ENCODE data around the gene FAT2.

Gene FAT2

DNA sequence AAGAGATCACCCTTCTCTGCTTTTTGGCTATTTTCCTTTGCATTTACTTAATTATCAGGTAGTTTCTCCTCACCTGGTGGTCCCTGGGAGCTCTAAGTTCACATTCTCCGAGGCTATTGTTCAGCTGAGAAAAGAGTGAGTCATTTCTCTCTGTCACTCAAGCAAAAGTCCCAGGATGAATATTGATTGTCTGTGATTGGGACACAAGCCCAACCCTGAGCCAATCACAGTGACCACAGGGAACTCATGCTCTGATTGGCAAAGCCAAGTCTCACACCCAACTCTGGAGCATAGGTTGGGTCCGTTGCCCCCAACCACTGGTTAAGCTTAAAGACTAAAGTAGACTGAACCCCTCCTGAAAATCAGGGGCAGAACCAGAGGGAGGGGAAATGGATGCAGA is 27.8 kb upstream of the FAT2 start:
- Histone ChIP-seq H3K4me1 (no peaks in the 10 kb centered on the region), H3K4me3 (no peak overlapping the region), H3K27me3 (peaks cover 0 to 10% of the 10 kb centered on the region in 2 donors), H3K27ac (no peak overlapping the region), H3K9me3 (no peaks in the 10 kb centered on the region), H3K36me3 (no peaks in the 10 kb centered on the region)
- no peak for DNase-seq
- TF ChIP-seq, protein P1, sequence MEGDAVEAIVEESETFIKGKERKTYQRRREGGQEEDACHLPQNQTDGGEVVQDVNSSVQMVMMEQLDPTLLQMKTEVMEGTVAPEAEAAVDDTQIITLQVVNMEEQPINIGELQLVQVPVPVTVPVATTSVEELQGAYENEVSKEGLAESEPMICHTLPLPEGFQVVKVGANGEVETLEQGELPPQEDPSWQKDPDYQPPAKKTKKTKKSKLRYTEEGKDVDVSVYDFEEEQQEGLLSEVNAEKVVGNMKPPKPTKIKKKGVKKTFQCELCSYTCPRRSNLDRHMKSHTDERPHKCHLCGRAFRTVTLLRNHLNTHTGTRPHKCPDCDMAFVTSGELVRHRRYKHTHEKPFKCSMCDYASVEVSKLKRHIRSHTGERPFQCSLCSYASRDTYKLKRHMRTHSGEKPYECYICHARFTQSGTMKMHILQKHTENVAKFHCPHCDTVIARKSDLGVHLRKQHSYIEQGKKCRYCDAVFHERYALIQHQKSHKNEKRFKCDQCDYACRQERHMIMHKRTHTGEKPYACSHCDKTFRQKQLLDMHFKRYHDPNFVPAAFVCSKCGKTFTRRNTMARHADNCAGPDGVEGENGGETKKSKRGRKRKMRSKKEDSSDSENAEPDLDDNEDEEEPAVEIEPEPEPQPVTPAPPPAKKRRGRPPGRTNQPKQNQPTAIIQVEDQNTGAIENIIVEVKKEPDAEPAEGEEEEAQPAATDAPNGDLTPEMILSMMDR (IDR thresholded peaks at IDR 0.05): no peak
- intact Hi-C loops (cut with DNase I; ENCODE audit: low total_unique reads): no loop called here

DNA sequence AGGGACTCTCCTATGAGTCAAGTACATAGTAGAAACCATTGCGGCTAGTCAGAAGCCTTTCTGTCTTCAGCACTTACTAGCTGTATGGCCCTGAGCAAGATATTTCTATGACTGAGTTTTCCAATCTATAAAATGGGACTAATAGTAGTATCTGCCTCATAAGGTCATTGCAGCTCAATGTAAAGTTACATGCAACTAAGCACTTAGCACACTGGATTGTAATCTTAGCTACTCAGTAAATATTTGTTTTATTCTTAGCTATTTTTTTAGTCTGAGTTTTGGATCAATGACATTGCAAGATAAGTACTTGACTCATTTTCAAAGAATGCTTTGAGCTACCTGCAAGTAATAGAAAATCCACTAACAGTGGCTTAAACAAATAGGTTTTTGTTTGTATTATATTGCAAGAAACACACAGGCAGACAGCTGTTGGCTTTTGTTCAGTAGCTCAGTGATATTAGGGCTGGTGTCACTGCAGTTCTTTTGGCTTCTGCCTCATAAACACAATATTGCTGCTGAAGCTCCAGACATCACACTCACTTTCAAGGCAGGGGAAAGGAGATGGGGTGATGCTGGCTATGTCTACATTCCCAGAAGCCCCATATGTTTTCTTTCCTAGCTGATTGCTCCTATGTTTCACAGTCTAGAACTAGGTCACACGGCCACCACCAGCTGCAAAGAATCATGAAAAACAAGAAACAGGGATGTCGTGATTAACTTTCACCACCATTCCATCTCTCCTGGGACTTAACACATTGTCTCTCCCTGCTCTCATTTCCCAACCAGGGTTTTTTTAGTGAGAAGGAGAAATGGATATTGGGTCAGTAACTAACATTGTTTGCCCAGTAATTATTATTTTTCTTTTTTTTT is 26.9 kb upstream of the FAT2 start:
- intact Hi-C loops (cut with DNase I; ENCODE audit: low total_unique reads): no loop called here
- H3K27me3 ChIP-seq: peaks cover 0 to 10% of the 10 kb centered on the region in 2 donors
- TF ChIP-seq, protein P1 (IDR thresholded peaks at IDR 0.05): no peak
- no peaks in the 10 kb centered on the region for H3K36me3 ChIP-seq
- DNase-seq: no peak
- no peaks in the 10 kb centered on the region for H3K4me1 ChIP-seq
- no peak overlapping the region for H3K4me3 ChIP-seq
- H3K27ac ChIP-seq: no peak overlapping the region
- H3K9me3 ChIP-seq: no peaks in the 10 kb centered on the region

DNA sequence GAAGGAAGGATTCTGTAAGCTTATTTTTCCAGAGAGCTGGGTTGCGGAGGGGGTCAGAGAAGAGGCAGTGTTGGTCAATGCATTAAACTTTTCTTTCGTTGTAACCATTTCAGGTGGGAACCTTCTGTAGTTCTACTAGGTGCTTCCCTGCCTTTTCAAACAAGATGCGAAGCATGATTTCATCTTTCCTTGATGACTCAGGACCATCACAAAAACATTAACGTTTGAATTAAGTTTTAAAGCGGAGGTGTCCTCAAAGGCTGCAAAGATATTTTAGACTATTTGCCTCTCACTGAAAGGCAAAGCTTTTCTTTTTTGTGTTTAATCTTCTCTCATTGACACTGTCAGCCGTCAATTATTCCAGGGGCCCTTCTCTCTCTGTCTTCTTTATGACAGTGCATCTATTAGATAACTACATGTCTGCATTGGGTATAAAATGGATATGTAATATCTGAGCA is 26.3 kb upstream of the FAT2 start:
- H3K4me1 ChIP-seq: no peaks in the 10 kb centered on the region
- H3K27me3 ChIP-seq: peaks cover 0 to 10% of the 10 kb centered on the region in 2 donors
- intact Hi-C loops (cut with DNase I; ENCODE audit: low total_unique reads): no loop called here
- H3K36me3 ChIP-seq: no peaks in the 10 kb centered on the region
- no peaks in the 10 kb centered on the region for H3K9me3 ChIP-seq
- H3K4me3 ChIP-seq: no peak overlapping the region
- no peak overlapping the region for H3K27ac ChIP-seq
- no peak for DNase-seq
- TF ChIP-seq, protein P1 (IDR thresholded peaks at IDR 0.05): no peak

DNA sequence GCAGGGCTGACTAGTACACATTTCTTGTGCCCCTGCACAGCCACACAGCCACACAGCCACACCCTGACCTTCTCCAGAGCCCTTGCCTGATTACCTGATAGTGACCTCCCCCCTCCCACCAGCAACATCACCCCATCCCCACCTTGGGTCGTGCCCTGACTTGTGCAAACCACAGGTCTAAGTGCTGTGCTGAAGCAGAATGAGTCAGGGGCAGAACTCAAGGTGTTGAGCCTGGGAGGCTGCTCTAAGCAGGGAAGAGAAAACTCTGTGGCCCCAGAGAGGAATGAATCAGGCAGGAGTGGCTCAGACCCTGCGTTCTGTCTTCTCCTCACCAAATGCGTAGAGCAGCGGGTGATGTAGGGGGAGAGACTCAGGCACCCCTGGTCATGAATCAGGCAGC is 24.3 kb upstream of the FAT2 start:
- Histone ChIP-seq H3K36me3 (no peaks in the 10 kb centered on the region), H3K4me1 (no peaks in the 10 kb centered on the region), H3K9me3 (no peaks in the 10 kb centered on the region), H3K27me3 (peaks cover 0 to 8% of the 10 kb centered on the region in 2 donors), H3K4me3 (no peak overlapping the region), H3K27ac (no peak overlapping the region)
- intact Hi-C loops (cut with DNase I; ENCODE audit: low total_unique reads): no loop called here
- TF ChIP-seq, protein P1 (IDR thresholded peaks at IDR 0.05): no peak
- no peak for DNase-seq

DNA sequence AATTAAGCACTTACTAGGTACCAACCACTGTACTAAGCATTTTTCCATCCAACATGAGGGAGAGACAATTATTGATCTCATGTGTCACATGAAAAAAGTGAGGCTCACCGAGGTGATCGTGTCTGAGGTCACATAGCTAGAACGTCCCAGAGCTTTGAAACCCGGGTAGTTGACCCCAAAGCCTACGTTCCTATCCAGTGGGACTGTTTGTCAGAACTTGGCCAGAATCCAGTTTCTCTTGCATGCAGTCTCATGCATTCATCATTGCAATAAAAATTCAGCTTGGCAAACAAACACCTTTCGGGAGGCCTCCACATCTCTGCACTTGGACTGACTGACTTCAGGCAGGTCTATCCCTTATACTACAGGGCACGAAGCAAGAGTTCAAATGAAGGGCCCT is 23.4 kb upstream of the FAT2 start:
- Histone ChIP-seq H3K9me3 (no peaks in the 10 kb centered on the region), H3K27ac (no peak overlapping the region), H3K4me1 (no peaks in the 10 kb centered on the region), H3K36me3 (no peaks in the 10 kb centered on the region), H3K4me3 (no peak overlapping the region), H3K27me3 (peaks cover 0 to 8% of the 10 kb centered on the region in 2 donors)
- TF ChIP-seq, protein P1 (IDR thresholded peaks at IDR 0.05): no peak
- intact Hi-C loops (cut with DNase I; ENCODE audit: low total_unique reads): no loop called here
- DNase-seq: no peak
